SK-N-SH (cell line): ENCODE measurements around the gene CDC25B. TPM values are rescaled to one million over a fixed set of nuclear protein-coding genes. Genes with fewer than 3 reads are reported as not detected.

ENCODE experiments used
- CTCF ChIA-PET: fragments of 300-600, 350-600 bp; formaldehyde crosslinking; extraction: SDS; loops from one replicate; lab custom pipeline; 2021; lab: Yijun Ruan, JAX
- POLR2A ChIA-PET: fragments of 350-600 bp; sonication (Branson Sonifier 250); formaldehyde crosslinking; extraction: SDS; loops from one replicate; lab custom pipeline; 2020; ENCODE audit warnings: antibody characterized with exemption, inconsistent platforms; lab: Yijun Ruan, JAX
- DNase-seq: peaks from one replicate; pipeline ENCODE4 v3.0.0; 2012
- H2AFZ ChIP-seq: fragments of 200-600 bp; sonication (generic); 2 replicates; pipeline ENCODE4 v1.8.1; 2016; ENCODE audit warnings: antibody characterized with exemption, mild to moderate bottlenecking, low read depth
- H3F3A ChIP-seq: fragments of 200-600 bp; sonication (generic); replicated peaks from 2 replicates; pipeline ENCODE3; 2016; ENCODE audit warnings: antibody characterized with exemption, mild to moderate bottlenecking; ENCODE audit not compliant: insufficient read depth
- H3K27ac ChIP-seq, 2 experiments: fragments of 200-500 bp in 1 of 2; fragments of 200-600 bp in 1 of 2; sonication (Bioruptor generic) in 1 of 2; sonication (generic), shearing (Covaris generic) in 1 of 2; 2 replicates each; pipeline versions ENCODE4 v1.5.1 to v1.6.1; 2014 to 2016; ENCODE audit warnings: low read depth in 2 of 2, inconsistent platforms in 1 of 2, low read length in 1 of 2, mild to moderate bottlenecking in 1 of 2, mixed read lengths in 1 of 2
- H3K27me3 ChIP-seq: fragments of 200-600 bp; sonication (generic), shearing (Covaris generic); 2 replicates; pipeline ENCODE4 v1.6.1; 2016; ENCODE audit warnings: mixed run types; ENCODE audit not compliant: insufficient read depth
- H3K36me3 ChIP-seq, 2 experiments: fragments of 200-500 bp in 1 of 2; fragments of 200-600 bp in 1 of 2; sonication (Bioruptor generic) in 1 of 2; sonication (generic) in 1 of 2; replicated peaks in 1 of 2; 2 replicates each; pipeline versions ENCODE3 to v1.5.1; 2014 to 2016; ENCODE audit warnings: low read length in 1 of 2, mild to moderate bottlenecking in 1 of 2; ENCODE audit not compliant: insufficient read depth in 2 of 2, control insufficient read depth in 1 of 2
- H3K4me1 ChIP-seq, 2 experiments: fragments of 200-500 bp in 1 of 2; fragments of 200-600 bp in 1 of 2; sonication (Bioruptor generic) in 1 of 2; sonication (generic), shearing (Covaris generic) in 1 of 2; 2 replicates each; pipeline versions ENCODE4 v1.5.1 to v1.6.1; 2014 to 2016; ENCODE audit warnings: low read depth in 1 of 2, low read length in 1 of 2, mixed run types in 1 of 2; ENCODE audit not compliant: insufficient read depth in 2 of 2, control insufficient read depth in 1 of 2
- H3K4me2 ChIP-seq: fragments of 200-600 bp; sonication (generic), shearing (Covaris generic); 2 replicates; pipeline ENCODE4 v1.6.1; 2017; ENCODE audit warnings: mixed run types
- H3K4me3 ChIP-seq, 2 experiments: fragments of 200-500 bp in 1 of 2; fragments of 200-600 bp in 1 of 2; sonication (Bioruptor generic) in 1 of 2; sonication (generic), shearing (Covaris generic) in 1 of 2; 2 replicates each; pipeline versions ENCODE4 v1.5.1 to v1.8.1; 2014 to 2016; ENCODE audit warnings: low read depth in 2 of 2, inconsistent platforms in 1 of 2, low read length in 1 of 2, mild to moderate bottlenecking in 1 of 2, mixed read lengths in 1 of 2, moderate library complexity in 1 of 2
- H3K79me2 ChIP-seq: fragments of 200-600 bp; sonication (generic); 2 replicates; pipeline ENCODE4 v1.8.1; 2017; ENCODE audit warnings: mild to moderate bottlenecking; ENCODE audit not compliant: insufficient read depth
- H3K9ac ChIP-seq: fragments of 200-600 bp; sonication (generic); 2 replicates; pipeline ENCODE4 v1.6.1; 2017; ENCODE audit warnings: mixed run types
- H3K9me2 ChIP-seq: fragments of 200-600 bp; sonication (generic); 2 replicates; pipeline ENCODE4 v1.6.1; 2017; ENCODE audit warnings: mixed run types
- H3K9me3 ChIP-seq: fragments of 200-600 bp; sonication (generic); 2 replicates; pipeline ENCODE4 v1.6.1; 2017; ENCODE audit warnings: mixed run types, mild to moderate bottlenecking, moderate library complexity
- H4K20me1 ChIP-seq: fragments of 200-600 bp; sonication (generic); 2 replicates; pipeline ENCODE4 v1.6.1; 2017; ENCODE audit warnings: mild to moderate bottlenecking, mixed run types; ENCODE audit not compliant: insufficient read depth
- EP300 ChIP-seq, 2 experiments: IDR thresholded peaks; 2 replicates each; pipeline versions ENCODE4 v1.4.0 to v1.6.1; 2012; ENCODE audit warnings: borderline replicate concordance in 1 of 2, low read depth in 1 of 2, low read length in 1 of 2
- FOXM1 ChIP-seq: IDR thresholded peaks from 2 replicates; pipeline ENCODE4 v1.4.0; 2012; ENCODE audit warnings: low read depth, mild to moderate bottlenecking
- GABPA ChIP-seq: IDR thresholded peaks from 2 replicates; pipeline ENCODE4 v1.4.0; 2012; ENCODE audit warnings: low read depth, mild to moderate bottlenecking
- IRF3 ChIP-seq: fragments of 150-350 bp; IDR thresholded peaks from 2 replicates; pipeline ENCODE4 v1.6.1; 2016; ENCODE audit warnings: mild to moderate bottlenecking, low read depth, low read length
- MEF2A ChIP-seq: IDR thresholded peaks from 2 replicates; pipeline ENCODE4 v1.4.0; 2012; ENCODE audit warnings: low read depth, borderline replicate concordance
- MXI1 ChIP-seq: IDR thresholded peaks from 2 replicates; pipeline ENCODE4 v1.6.1; 2012; ENCODE audit warnings: mild to moderate bottlenecking, low read depth, low read length, improper control_type of control experiment
- NFIC ChIP-seq: IDR thresholded peaks from 2 replicates; pipeline ENCODE4 v1.4.0; 2012; ENCODE audit warnings: borderline replicate concordance
- NRF1 ChIP-seq: IDR thresholded peaks from 2 replicates; pipeline ENCODE4 v1.6.1; 2012; ENCODE audit warnings: low read depth, mild to moderate bottlenecking, low read length
- RAD21 ChIP-seq: IDR thresholded peaks from 2 replicates; pipeline ENCODE4 v1.6.1; 2012; ENCODE audit warnings: mild to moderate bottlenecking, low read length
- RCOR1 ChIP-seq: fragments of 150-350 bp; IDR thresholded peaks from 2 replicates; pipeline ENCODE4 v1.6.1; 2017; ENCODE audit warnings: antibody characterized with exemption, low read length
- REST ChIP-seq: IDR thresholded peaks from 2 replicates; pipeline ENCODE4 v1.6.1; 2012; ENCODE audit warnings: mild to moderate bottlenecking, low read depth, low read length, moderate library complexity
- RXRA ChIP-seq: IDR thresholded peaks from 2 replicates; pipeline ENCODE4 v1.4.0; 2012; ENCODE audit warnings: low read depth, mild to moderate bottlenecking, borderline replicate concordance
- SMC3 ChIP-seq: IDR thresholded peaks from 2 replicates; pipeline ENCODE4 v1.6.1; 2012; ENCODE audit warnings: low read depth, low read length, improper control_type of control experiment
- TCF12 ChIP-seq: IDR thresholded peaks from 2 replicates; pipeline ENCODE4 v1.4.0; 2012
- TEAD4 ChIP-seq: IDR thresholded peaks from 2 replicates; pipeline ENCODE4 v1.4.0; 2012; ENCODE audit warnings: mild to moderate bottlenecking, borderline replicate concordance; ENCODE audit not compliant: insufficient read depth
- YY1 ChIP-seq: IDR thresholded peaks from 2 replicates; pipeline ENCODE4 v1.4.0; 2012; ENCODE audit warnings: low read depth, mild to moderate bottlenecking
- WGBS: methylation state at CpG from one replicate; pipeline ENCODE4 v1.1.6; 2017; ENCODE audit warnings: low lambda C conversion rate; 5-methylcytosine and 5-hydroxymethylcytosine counted together
- polyA plus RNA-seq, 3 experiments: library from polyadenylated mRNA; depleted of rRNA; stranded (reverse); fragments of >200 nt; gene quantifications; 2 replicates each; pipeline ENCODE4 v1.2.3, GENCODE V29; 2012
- TF ChIP-seq, protein P1 (sequence below): IDR thresholded peaks from 2 replicates; pipeline ENCODE4 v1.4.0; 2012; ENCODE audit warnings: low read depth, borderline replicate concordance
- TF ChIP-seq, protein P2 (sequence below): IDR thresholded peaks from 2 replicates; pipeline ENCODE4 v1.4.0; 2012; ENCODE audit warnings: low read depth

The CDC25B gene
- polyA plus RNA-seq, 1 of the 3 experiments (the other 2 are of a cell fraction): 56.5 TPM

- POLR2A ChIA-PET: no interaction called here
- H3K9me3 ChIP-seq: no peaks in the 10 kb centered on the region
- TF ChIP-seq, protein P1, sequence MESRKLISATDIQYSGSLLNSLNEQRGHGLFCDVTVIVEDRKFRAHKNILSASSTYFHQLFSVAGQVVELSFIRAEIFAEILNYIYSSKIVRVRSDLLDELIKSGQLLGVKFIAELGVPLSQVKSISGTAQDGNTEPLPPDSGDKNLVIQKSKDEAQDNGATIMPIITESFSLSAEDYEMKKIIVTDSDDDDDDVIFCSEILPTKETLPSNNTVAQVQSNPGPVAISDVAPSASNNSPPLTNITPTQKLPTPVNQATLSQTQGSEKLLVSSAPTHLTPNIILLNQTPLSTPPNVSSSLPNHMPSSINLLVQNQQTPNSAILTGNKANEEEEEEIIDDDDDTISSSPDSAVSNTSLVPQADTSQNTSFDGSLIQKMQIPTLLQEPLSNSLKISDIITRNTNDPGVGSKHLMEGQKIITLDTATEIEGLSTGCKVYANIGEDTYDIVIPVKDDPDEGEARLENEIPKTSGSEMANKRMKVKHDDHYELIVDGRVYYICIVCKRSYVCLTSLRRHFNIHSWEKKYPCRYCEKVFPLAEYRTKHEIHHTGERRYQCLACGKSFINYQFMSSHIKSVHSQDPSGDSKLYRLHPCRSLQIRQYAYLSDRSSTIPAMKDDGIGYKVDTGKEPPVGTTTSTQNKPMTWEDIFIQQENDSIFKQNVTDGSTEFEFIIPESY: no peak
- TF ChIP-seq RCOR1: no peak
- TF ChIP-seq NFIC: no peak
- TF ChIP-seq MEF2A: no peak
- TF ChIP-seq YY1: no peak
- H2AFZ ChIP-seq: no peak overlapping the region
- H3K27me3 ChIP-seq: no peaks in the 10 kb centered on the region
- 78% methylated on average over 7 of the region's 16 CpGs for WGBS
- no peaks in the 10 kb centered on the region for H3F3A ChIP-seq
- DNase-seq: no peak
- no peak overlapping the region for H3K27ac ChIP-seq
- H3K4me2 ChIP-seq: no peak overlapping the region
- H3K79me2 ChIP-seq: no peaks in the 10 kb centered on the region
- CTCF ChIA-PET: interaction anchor here (1.0 to 9.8 kb wide), 9 partner anchors 11 to 74 kb away, joined by 3 to 151 read pairs (median 9); partner anchors contain the start of genes ADISSP and CENPB
- no peaks in the 10 kb centered on the region for H3K9me2 ChIP-seq
- H3K4me1 ChIP-seq: peaks cover 0 to 9% of the 10 kb centered on the region in 2 experiments; a peak in 1 of 4 replicates
- peaks cover 0 to 3% of the 10 kb centered on the region in 2 experiments for H3K36me3 ChIP-seq
- H3K4me3 ChIP-seq: no peak overlapping the region
- no peaks in the 10 kb centered on the region for H4K20me1 ChIP-seq
- H3K9ac ChIP-seq: no peak overlapping the region
These were observed 48.0 kb upstream of the CDC25B start for GRCh38 chr20:3748073-3748472.

DNA sequence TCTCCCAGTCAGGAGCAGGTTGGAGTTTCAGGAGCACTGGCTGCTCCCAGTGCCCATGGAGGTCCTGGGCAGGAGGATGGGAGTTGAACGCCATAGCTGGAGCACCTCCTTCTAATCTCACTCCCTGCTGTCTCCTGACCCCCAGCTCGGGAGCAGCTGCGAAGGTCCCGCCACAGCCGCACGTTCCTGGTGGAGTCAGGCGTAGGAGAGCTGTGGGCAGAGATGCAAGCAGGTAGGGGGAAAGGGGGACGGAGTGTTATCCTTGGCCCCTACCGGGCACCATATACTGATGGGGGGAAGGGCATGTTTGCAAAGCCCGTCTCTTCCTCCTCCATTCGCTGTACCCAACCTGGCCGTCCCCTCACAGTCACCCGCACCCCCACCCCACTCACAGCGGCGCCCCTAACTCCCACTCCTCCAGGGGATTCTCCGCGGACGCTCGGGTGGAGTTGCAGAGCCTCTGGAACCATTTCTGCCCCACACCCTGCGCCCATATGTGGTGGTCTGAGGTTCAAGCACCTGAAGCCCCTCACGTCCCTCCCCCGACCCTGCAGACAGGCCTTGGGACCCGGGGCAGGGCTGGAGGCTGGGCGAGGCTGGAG is 46.9 kb upstream of the CDC25B start:
- POLR2A ChIA-PET: interaction anchor here (0.6 to 3.6 kb wide), 3 partner anchors 9 to 102 kb away, joined by 3 to 13 read pairs (median 4); partner anchors contain the start of gene ADISSP
- Histone ChIP-seq H3K36me3 (peaks cover 0 to 3% of the 10 kb centered on the region in 2 experiments), H4K20me1 (no peaks in the 10 kb centered on the region), H3F3A (no peaks in the 10 kb centered on the region), H3K9ac (no peak overlapping the region), H3K4me1 (peaks cover 0 to 9% of the 10 kb centered on the region in 2 experiments; a peak in 1 of 4 replicates), H3K9me2 (no peaks in the 10 kb centered on the region), H3K79me2 (no peaks in the 10 kb centered on the region), H3K27ac (no peak overlapping the region; a peak in 1 of 4 replicates), H3K27me3 (no peaks in the 10 kb centered on the region), H2AFZ (peak overlapping the region; percentile 79; the same call in 1 of the 2 replicates), H3K4me2 (peak overlapping the region; percentile 76; the same call in 1 of the 2 replicates), H3K4me3 (peak overlapping the region; percentile 46 to 57), H3K9me3 (no peaks in the 10 kb centered on the region)
- no peak for TF ChIP-seq NRF1
- no peak for TF ChIP-seq IRF3
- no peak for TF ChIP-seq FOXM1
- TF ChIP-seq MXI1: no peak
- no peak for TF ChIP-seq TCF12
- TF ChIP-seq SMC3: no peak
- no peak for TF ChIP-seq TEAD4
- TF ChIP-seq MEF2A: no peak
- TF ChIP-seq RXRA: no peak
- TF ChIP-seq, protein P2, sequence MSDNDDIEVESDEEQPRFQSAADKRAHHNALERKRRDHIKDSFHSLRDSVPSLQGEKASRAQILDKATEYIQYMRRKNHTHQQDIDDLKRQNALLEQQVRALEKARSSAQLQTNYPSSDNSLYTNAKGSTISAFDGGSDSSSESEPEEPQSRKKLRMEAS: no peak
- no peak for TF ChIP-seq GABPA
- TF ChIP-seq RAD21: no peak
- TF ChIP-seq REST: no peak
- no peak for TF ChIP-seq EP300 (IDR thresholded peaks at IDR 0.05; ENCODE audit: borderline replicate concordance in 1 of 2, low read depth in 1 of 2, low read length in 1 of 2)
- 69% methylated on average over 15 of the region's 24 CpGs for WGBS
- CTCF ChIA-PET: interaction anchor here (0.6 to 9.8 kb wide), 27 partner anchors 9 to 106 kb away, joined by 3 to 151 read pairs (median 5); partner anchors contain the start of genes ADISSP and CENPB
- DNase-seq: no peak
